Upper lobe of left lung (tissue), 6 donors: ENCODE results near the gene MAML2. TPM values are rescaled to one million over a fixed set of nuclear protein-coding genes. Genes with fewer than 3 reads are reported as not detected.

Experiments
- ATAC-seq, 2 donors: fragments of 200-7000 bp; cut with Tn5 transposase; one replicate each; pipeline ENCODE4 v1.9.1; 2022; ENCODE audit warnings: mild to moderate bottlenecking in 2 of 2, moderate library complexity in 2 of 2; ENCODE audit not compliant: low FRiP score in 2 of 2
- DNase-seq, 2 donors: peaks; one replicate each; pipeline ENCODE4 v3.0.0-alpha.2; 2019 to 2020
- H3K27ac ChIP-seq, 4 donors: fragments of 200-600 bp; sonication (generic); one replicate each; pipeline ENCODE4 v1.5.1; 2016 to 2019
- H3K27me3 ChIP-seq, 4 donors: fragments of 200-600 bp; sonication (generic); one replicate each; pipeline ENCODE4 v1.5.1; 2017 to 2019
- H3K36me3 ChIP-seq, 4 donors: fragments of 200-600 bp; sonication (generic); one replicate each; pipeline ENCODE4 v1.5.1; 2016 to 2019
- H3K4me1 ChIP-seq, 4 donors: fragments of 200-600 bp; sonication (generic); one replicate each; pipeline ENCODE4 v1.5.1; 2018 to 2019
- H3K4me3 ChIP-seq, 4 donors: fragments of 200-600 bp; sonication (generic); one replicate each; pipeline ENCODE4 v1.5.1; 2017 to 2019; ENCODE audit warnings: mild to moderate bottlenecking in 2 of 4, moderate library complexity in 1 of 4
- H3K9me3 ChIP-seq, 4 donors: fragments of 200-600 bp; sonication (generic); one replicate each; pipeline ENCODE4 v1.5.1; 2018 to 2019
- CTCF ChIP-seq, 6 experiments: fragments of 450-650 bp in 4 of 6; fragments of 200-600 bp in 2 of 6; sonication (generic) in 2 of 6; IDR thresholded peaks; one replicate each; pipeline ENCODE4 v1.5.1; 2016 to 2019; ENCODE audit warnings: antibody characterized with exemption in 6 of 6
- EP300 ChIP-seq, 4 donors: sonication (generic); formaldehyde crosslinking; IDR thresholded peaks; one replicate each; pipeline ENCODE4 v1.5.1; 2017; ENCODE audit warnings: antibody characterized with exemption in 4 of 4, control low read depth in 2 of 4
- POLR2A ChIP-seq, 4 donors: fragments of 450-650 bp; IDR thresholded peaks; one replicate each; pipeline ENCODE4 v1.5.1; 2016 to 2017; ENCODE audit warnings: antibody characterized with exemption in 4 of 4, mild to moderate bottlenecking in 2 of 4
- POLR2AphosphoS5 ChIP-seq, 2 donors: sonication (generic); formaldehyde crosslinking; IDR thresholded peaks; one replicate each; pipeline ENCODE4 v1.5.1; 2017; ENCODE audit warnings: antibody characterized with exemption in 2 of 2
- WGBS, 2 donors: methylation state at CpG; one replicate each; pipeline ENCODE4 v1.1.5; 2017 to 2018; 5-methylcytosine and 5-hydroxymethylcytosine counted together
- total RNA-seq, 6 donors: library from RNA; depleted of rRNA in 4 of 6; stranded (reverse); fragments of >200 nt in 4 of 6; gene quantifications; one replicate each; pipeline versions ENCODE4 v1.1.0 to v1.2.1, GENCODE V29; 2016 to 2021
- donor health status: DM: no; HTN: no; CAD: no; lungs with moderate emphysema.
- donor health status: DM: no; HTN: yes; CAD: no; lungs with severe emphysema.

The MAML2 gene
- total RNA-seq, 6 donors from 2014 or later, result 19.5 to 36.6 (median 26.3) TPM

- no peaks in the 10 kb centered on the region for H3K36me3 ChIP-seq
- peak overlapping the region in 2 of 4 donors; percentile 6 to 53 for H3K27ac ChIP-seq
- no peak overlapping the region for H3K4me3 ChIP-seq
- H3K9me3 ChIP-seq, result no peaks in the 10 kb centered on the region
- no peaks in the 10 kb centered on the region for H3K27me3 ChIP-seq
- ATAC-seq (no peak), DNase-seq (no peak)
- no peak for TF ChIP-seq CTCF (IDR thresholded peaks at IDR 0.05)
- no peak for TF ChIP-seq POLR2AphosphoS5 (IDR thresholded peaks at IDR 0.05)
- TF ChIP-seq POLR2A (IDR thresholded peaks at IDR 0.05), result no peak
- TF ChIP-seq EP300 (IDR thresholded peaks at IDR 0.05), result no peak
- peaks cover 40 to 49% (median 43%) of the 10 kb centered on the region in 4 donors for H3K4me1 ChIP-seq
Observed at GRCh38 chr11:96204366-96204659, 138.7 kb downstream of the MAML2 start.

GRCh38 chr11:96203567-96204365, 139.2 kb downstream of the MAML2 start:
- H3K4me1 ChIP-seq, result peaks cover 35 to 46% (median 41%) of the 10 kb centered on the region in 4 donors
- DNase-seq (no peak), ATAC-seq (no peak)
- no peaks in the 10 kb centered on the region for H3K36me3 ChIP-seq
- H3K27me3 ChIP-seq, result no peaks in the 10 kb centered on the region
- peak overlapping the region in 2 of 4 donors; percentile 6 to 53 for H3K27ac ChIP-seq
- no peak overlapping the region for H3K4me3 ChIP-seq
- 94 to 96% methylated on average over 7 of the region's 7 CpGs for WGBS, 2 donors
- TF ChIP-seq POLR2A (IDR thresholded peaks at IDR 0.05) (no peak), EP300 (IDR thresholded peaks at IDR 0.05) (no peak), POLR2AphosphoS5 (IDR thresholded peaks at IDR 0.05) (no peak)
- no peaks in the 10 kb centered on the region for H3K9me3 ChIP-seq

GRCh38 chr11:96200243-96200642, 142.8 kb downstream of the MAML2 start:
- ATAC-seq (peak in 1 of 2 donors; percentile 55), DNase-seq (no peak)
- peak overlapping the region; percentile 21 to 58 (median 38) for H3K27ac ChIP-seq
- peaks cover 15 to 41% (median 24%) of the 10 kb centered on the region in 4 donors for H3K4me1 ChIP-seq
- no peaks in the 10 kb centered on the region for H3K9me3 ChIP-seq
- H3K27me3 ChIP-seq, result no peaks in the 10 kb centered on the region
- TF ChIP-seq POLR2AphosphoS5 (IDR thresholded peaks at IDR 0.05) (no peak), CTCF (IDR thresholded peaks at IDR 0.05) (no peak), POLR2A (IDR thresholded peaks at IDR 0.05) (no peak), EP300 (IDR thresholded peaks at IDR 0.05) (no peak)
- no peak overlapping the region for H3K4me3 ChIP-seq
- no peaks in the 10 kb centered on the region for H3K36me3 ChIP-seq

- TF ChIP-seq POLR2AphosphoS5 (IDR thresholded peaks at IDR 0.05), result no peak
- no peak for TF ChIP-seq EP300 (IDR thresholded peaks at IDR 0.05)
- TF ChIP-seq POLR2A (IDR thresholded peaks at IDR 0.05), result no peak
- no peak for TF ChIP-seq CTCF (IDR thresholded peaks at IDR 0.05)
- Histone ChIP-seq H3K4me3 (no peak overlapping the region), H3K27ac (peak overlapping the region; percentile 21 to 48 (median 30)), H3K9me3 (no peaks in the 10 kb centered on the region), H3K4me1 (peaks cover 15 to 46% (median 28%) of the 10 kb centered on the region in 4 donors), H3K36me3 (no peaks in the 10 kb centered on the region), H3K27me3 (no peaks in the 10 kb centered on the region)
- 50 to 70% methylated on average over 10 of the region's 10 CpGs for WGBS, 2 donors
- DNase-seq (no peak), ATAC-seq (peak in 1 of 2 donors; percentile 61)
Observed at GRCh38 chr11:96199563-96200025, 143.4 kb downstream of the MAML2 start.

GRCh38 chr11:96197801-96198701, 144.9 kb downstream of the MAML2 start:
- Histone ChIP-seq H3K27ac (peak overlapping the region in 2 of 4 donors; percentile 23 to 43), H3K4me3 (no peak overlapping the region), H3K4me1 (peaks cover 27 to 50% (median 41%) of the 10 kb centered on the region in 4 donors), H3K36me3 (no peaks in the 10 kb centered on the region), H3K9me3 (no peaks in the 10 kb centered on the region), H3K27me3 (no peaks in the 10 kb centered on the region)
- DNase-seq, result no peak
- TF ChIP-seq CTCF (IDR thresholded peaks at IDR 0.05) (no peak), POLR2A (IDR thresholded peaks at IDR 0.05) (no peak), EP300 (IDR thresholded peaks at IDR 0.05) (no peak), POLR2AphosphoS5 (IDR thresholded peaks at IDR 0.05) (no peak)
- WGBS, 2 donors, result 89 to 100% methylated on average over 4 of the region's 4 CpGs
- peak in 1 of 2 donors; percentile 39 for ATAC-seq
